NCI-H748 (cell line): Measurements from ENCODE around the gene MAP7D3.
"Not testable (repeated sequence)": the region's sequence is repeated elsewhere in the genome, so short reads cannot be mapped to it uniquely, and the experiment has no call there.

Source experiments
- DNase-seq: peaks from one replicate; lab custom pipeline; 2025; ENCODE audit not compliant: unreplicated experiment; lab: John Stamatoyannopoulos, UW

MAP7D3 gene

DNA sequence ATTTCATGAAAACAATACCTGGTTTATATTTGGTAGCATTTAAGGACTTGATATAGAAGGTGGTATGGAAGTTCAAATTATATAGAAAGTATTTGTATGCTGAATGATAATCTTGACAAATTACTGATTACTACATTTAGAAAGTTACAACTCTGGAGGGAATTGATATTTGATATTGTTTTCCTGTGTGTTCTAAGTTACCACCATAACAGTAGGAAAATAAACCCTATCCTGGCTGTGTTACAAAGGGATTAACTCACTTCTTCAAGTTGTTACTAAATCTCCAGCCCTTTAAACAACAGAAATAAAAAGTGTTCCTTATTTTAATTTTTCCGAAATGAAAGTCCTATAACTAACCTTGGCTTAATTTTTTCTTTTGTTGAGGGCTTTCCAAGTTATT lies 67.3 kb downstream of the MAP7D3 start:
- DNase-seq = no peak

DNA sequence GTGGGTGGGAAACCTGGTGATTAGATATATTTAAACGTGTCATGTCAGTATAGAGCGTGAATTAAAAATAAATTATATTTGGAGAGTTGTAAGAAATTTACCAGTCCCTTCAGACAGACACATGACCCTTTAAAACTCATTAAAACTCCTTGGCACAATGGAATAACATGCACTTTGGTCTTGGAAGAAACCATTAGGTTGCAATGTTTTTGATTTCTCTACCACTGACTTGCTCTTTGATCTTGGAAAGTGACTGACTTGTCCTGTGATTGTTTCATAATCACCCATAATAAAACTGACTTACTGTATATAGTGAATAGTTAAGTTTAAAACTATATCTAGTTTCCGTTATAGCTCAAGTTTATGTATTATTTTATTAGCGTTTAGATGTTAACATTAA lies 68.0 kb downstream of the MAP7D3 start:
- no peak for DNase-seq

DNA sequence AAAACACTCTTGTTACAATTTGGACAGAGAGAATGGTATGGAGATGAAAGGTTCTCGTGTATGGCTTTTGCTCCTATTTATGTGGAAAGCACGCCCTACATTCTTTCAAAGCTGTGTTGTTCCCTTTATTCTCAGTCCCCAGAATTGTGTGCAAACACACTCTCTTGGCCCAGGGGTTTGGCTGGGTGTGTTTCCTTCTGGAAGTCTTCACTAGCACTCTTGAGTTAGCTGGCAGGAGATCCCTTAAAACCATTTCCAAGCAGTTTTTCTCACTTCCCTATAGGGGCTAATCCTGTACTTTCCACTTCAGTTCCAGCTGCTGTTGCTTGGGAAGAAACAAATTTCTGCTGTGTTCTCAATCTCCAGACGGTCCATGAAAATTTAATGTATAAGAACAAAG lies 68.8 kb downstream of the MAP7D3 start:
- no peak for DNase-seq

DNA sequence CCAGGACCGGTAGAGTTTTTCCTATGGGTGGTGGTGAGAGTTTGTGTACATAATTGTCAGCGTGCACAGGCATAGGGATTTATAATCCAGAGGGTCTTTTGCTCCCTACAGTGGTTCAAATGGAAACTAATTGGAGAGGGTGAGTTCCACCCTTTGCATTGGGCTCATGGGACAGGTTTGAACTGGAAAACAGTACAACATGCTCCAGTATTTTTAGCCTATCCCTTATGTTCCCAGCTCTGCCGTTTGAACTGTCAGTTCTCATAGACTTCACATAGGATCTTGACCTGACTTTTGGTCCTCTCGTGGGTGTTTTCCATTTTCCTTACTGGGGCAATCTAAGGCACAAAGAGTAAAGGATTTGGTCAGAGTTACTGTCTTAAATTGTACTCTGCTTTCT lies 72.1 kb downstream of the MAP7D3 start:
- no peak for DNase-seq

DNA sequence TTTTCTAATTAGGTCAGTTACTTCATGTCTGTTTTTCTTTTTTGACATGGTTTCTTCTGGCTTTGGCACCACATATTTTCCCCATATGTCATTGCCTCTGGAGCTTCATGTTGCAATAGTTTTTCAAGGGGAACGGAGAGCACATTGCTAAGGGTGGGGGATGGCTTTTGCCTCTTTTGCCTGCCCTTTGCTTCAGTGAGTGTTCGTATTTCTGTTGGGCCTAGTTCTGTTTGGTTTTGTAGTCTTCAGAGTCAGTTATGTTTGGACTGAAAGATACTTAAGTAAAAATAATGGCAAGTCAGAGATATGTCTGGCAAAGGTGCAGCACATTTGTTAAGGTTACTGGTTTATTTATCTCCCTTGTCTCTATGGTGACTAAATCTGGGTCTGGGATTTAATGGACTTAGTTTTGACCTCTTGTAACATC lies 74.8 kb downstream of the MAP7D3 start:
- no peak for DNase-seq

DNA sequence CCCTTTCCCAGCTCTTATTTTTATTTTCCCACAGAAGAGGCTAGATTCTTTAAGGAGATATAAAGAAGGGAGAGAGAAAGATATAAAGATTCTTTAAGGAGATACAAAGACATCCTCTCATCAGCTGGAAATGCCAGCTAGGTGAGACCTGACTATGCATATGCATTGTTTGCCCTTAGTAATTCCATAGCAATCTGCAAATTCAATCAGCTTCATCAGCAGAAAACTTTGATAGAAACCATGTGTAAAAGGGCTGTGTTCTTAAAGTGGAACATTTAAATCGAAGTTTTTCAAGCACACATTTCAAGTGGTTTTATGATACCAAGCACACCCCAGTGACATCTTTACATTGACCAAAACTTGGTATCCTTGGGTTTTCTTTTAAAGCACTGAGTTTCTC lies 79.8 kb downstream of the MAP7D3 start:
- no peak for DNase-seq

DNA sequence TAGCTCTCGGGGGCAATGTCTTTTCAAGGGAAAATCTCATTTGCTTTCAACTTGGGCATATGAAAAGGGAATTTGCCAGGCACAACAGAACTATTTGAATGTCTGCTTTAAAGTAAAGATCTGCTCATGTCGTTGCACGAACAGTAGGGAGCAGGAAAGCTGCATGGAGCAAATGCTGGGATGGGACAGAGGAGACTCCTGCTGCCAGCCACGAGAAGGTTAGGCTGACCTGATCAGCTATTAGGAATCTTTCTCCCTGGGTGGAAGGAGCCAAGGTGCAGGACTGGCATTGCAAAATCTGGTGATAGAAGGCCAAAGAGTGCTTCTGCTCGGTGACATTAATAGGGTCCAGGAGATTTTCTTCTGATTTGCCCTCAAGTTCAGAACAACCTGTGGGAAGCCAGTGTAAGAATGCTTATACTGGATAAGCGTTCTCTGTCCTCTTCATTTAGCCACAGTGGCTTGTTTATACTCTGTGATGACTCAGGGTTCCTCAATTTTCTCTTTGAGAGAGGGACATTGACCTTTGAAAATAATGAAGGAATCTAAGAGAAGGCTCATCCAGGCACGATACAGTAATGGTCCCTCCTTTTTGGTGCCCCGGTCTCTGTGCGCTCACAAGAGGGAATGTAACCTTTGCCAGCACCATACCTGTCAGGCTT lies 80.9 kb downstream of the MAP7D3 start:
- no peak for DNase-seq

DNA sequence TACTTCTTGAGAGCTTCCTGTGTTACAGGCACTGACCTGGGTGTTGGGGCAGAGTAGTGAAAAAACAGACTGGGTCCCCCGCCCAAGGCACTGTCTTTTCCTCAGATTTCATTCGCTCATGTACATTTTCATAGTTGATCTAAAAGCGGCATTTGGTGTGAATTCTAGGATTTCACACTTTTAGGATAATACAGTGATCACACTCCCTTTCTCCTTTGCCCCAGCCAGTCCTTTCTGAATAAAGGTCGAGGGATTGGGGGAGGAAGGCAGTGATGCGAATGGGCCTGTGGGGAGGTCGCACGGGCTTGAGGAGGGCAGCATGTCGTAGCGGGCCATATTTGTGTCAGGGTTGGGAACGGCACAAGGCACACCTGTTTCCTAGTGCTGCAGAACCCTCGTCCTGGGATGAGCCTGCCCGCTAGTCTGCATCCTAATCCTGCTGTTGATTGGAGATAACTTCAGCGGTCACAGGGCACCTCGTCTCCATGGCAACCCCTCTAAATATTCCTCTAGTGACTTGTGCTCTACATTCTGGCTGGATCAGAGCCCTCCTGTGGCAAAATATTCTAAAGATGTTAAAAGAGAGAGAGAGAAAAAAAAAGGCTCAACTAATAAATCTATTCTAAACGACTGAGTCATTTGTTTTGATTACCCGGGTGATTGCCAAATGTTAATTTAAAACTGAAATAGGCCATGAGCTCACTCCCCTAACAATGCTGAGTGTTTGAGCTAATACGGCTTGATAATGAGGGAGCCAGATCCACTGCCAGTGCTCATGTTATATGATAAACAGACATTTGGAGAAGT lies 82.1 kb downstream of the MAP7D3 start:
- peak; percentile 81 for DNase-seq

DNA sequence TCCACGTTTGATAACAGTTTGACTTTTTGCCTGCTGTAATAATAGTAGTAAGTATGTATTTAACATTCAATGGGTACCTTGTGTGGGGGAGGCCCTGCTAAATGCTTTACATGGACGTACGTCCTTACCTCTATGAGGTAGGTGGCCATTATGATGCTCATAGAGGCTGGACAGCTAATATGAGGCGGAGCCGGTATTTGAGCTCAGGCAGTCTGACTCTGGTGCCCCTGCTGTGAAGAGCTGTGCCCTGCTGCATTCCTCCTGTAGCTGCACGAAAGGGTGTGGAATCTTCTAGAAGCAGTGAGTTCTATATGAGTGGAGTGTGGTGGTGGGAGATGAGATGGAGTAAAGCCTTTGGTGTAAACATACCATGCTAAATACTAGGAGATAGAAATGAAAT lies 83.2 kb downstream of the MAP7D3 start:
- not testable (repeated sequence) for DNase-seq

DNA sequence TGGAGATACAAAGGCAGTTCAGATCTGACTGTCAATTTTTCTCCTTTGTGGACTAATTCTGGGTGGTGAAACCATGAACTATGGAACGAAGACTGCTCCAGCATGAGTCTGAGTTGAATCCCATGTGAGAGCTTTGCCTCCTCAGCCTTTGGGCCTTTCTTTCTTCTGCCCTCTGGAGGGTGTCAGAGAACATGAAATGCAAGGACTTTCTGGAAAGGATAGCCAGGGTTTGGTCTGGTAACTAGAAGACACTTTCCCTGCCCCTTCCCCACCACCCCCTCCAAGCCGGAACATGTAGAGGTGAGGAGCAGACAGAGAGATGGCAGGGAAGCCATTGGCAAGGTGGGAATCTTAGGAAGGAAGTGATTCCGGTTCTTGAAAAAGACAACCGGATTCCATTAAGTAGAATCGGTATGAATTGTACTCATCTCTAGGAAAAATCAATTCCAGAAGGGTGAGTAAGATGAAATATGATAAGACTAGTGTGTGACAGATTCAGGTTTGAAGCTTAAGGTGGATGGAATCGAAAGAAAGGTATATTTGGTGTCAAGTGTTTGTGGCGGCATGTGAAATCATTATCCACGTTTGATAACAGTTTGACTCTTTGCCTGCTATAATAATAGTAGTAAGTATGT lies 84.9 kb downstream of the MAP7D3 start:
- DNase-seq = peak; percentile 7

DNA sequence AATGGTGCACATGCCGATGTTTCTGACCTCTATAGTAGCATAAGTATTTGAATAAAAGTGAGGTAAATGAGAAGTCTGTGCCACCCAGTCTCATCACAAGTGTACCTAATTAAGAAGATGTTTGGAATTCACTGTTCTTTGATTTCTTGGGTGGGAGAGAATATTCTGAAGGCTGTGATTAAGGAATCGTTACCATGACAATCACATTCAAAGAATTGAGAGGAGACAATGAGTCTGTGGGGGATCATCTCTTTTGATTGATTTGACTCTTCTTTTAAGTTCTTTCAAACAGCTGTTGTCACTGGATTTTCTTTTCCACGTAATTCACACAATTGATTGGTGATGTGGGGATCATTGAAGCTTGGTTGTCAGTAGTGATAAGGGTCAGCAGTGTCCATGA lies 85.8 kb downstream of the MAP7D3 start:
- DNase-seq = no peak

DNA sequence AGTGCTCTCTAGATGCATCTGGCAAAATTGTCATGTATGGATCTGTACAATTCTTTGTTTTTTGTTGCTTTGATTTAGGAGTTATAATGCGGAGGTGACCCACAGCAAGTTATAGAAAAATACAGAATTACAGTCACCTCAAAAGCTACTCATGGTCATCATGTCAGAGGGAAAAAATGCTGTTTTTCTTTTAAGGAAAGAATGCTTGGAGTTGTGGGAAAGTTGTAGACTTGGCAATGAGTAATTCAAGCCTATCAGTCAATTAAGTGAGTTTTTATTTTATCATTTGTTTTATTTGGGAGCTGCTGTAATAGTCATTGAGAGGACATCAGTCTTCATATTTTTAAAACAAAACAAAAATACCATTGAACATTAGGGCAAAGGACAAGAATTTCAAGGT lies 87.5 kb downstream of the MAP7D3 start:
- no peak for DNase-seq
